DMS 273 (cell line): Measurements from ENCODE around the gene TLK2.
"Not testable (repeated sequence)": the region's sequence is repeated elsewhere in the genome, so short reads cannot be mapped to it uniquely, and the experiment has no call there.

ENCODE experiments used
- DNase-seq: peaks from one replicate; lab custom pipeline; 2025; ENCODE audit not compliant: unreplicated experiment; lab: John Stamatoyannopoulos, UW

TLK2 gene

DNA sequence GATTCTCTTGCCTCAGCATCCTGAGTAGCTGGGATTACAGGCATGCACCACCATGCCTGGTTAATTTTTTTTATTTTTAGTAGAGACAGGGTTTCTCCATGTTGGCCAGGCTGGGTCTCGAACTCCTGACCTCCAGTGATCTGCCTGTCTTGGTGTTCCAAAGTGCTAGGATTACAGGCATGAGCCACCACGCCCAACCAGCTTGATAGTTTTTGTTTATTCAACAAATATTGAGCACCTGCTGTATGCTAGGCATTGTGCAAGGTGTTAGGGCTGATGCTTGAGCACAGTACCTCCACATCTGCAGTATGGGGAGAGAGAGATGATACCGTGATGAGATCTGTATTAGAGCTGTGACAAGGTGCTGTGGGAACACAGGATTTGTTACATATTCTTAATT, 3.9 kb downstream of the TLK2 start:
- not testable (repeated sequence) for DNase-seq

DNA sequence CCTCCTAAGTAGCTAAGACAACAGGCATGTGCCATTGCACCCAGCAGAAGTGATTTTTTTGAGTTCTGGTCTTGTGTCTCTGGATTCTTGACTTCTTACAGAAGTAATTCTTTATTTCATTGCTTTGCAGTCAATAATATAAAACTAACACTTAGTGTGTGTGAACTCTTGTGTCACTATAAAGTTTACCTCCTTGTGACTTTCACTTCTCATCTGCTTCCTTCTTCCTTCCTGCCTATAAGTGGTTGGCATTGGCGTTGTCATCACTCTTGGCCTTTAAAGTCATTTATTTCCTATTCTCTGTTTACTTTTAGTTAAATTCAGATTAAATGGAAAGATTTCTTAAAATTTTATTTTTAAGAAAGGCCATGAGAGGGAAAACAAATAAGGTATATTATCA, 12.4 kb downstream of the TLK2 start:
- not testable (repeated sequence) for DNase-seq

DNA sequence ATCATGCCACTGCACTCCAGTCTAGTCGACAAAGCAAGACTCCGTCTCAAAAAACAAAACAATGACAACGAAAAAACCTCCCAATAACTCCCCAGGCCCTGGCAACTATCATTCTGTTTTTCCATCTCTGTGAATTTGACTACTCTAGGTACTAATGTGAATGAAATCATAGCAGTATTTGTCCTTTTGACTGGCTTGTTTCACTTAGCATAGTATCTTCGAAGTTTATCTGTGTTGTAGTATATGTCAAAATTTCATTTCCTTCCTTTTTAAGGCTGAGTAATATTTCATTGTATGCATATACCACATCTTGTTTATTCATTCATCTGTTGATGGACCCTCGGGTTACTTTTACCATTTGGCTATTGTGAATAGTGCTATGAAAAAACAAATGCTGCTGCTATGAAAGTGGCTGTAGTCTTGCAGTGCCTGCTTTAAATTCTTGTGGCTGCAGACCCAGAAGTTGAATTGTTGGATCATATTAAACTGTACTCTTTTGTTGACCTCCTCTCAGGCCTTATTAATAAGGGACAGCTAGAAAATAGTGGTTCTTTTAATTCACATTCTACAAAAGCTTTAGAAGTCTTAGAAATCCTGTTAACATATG, 14.5 kb downstream of the TLK2 start:
- DNase-seq: not testable (repeated sequence)

DNA sequence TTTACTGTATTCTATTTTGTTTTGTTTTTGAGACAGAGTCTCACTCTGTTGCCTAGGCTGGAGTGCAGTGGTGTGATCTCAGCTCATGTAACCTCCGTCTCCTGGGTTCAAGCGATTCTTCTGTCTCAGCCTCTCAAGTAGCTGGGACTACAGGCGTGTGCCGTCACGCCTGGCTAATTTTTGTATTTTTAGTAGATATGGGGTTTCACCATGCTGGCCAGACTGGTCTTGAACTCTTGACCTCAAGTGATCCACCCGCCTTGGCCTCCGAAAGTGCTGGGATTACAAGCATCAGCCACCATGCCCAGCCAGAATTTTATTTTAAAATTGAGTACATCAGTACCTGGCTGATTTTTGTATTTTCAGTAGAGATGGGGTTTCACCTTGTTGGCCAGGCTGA, 15.4 kb downstream of the TLK2 start:
- not testable (repeated sequence) for DNase-seq

GRCh38 chr17:62496344-62496743, 17.7 kb downstream of the TLK2 start:
- not testable (repeated sequence) for DNase-seq

GRCh38 chr17:62498796-62499195, 20.2 kb downstream of the TLK2 start:
- not testable (repeated sequence) for DNase-seq

DNA sequence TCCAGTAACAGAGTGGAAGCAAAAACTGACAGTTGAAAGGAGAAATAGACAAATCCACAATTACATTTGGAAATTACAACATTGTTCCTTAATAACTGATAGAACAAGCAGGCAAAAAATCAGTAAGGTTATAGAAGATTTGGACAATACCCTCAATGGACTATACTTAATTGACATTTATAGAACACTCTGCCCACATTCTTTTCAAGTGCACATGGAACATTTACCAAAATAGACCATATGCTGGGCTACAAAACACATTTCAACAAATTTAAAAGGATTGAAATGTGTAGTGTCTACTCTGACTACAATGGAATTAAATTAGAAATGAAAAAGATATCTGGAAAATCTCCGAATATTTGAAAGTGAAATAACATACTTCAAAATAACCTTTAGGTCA, 21.8 kb downstream of the TLK2 start:
- DNase-seq: not testable (repeated sequence)

DNA sequence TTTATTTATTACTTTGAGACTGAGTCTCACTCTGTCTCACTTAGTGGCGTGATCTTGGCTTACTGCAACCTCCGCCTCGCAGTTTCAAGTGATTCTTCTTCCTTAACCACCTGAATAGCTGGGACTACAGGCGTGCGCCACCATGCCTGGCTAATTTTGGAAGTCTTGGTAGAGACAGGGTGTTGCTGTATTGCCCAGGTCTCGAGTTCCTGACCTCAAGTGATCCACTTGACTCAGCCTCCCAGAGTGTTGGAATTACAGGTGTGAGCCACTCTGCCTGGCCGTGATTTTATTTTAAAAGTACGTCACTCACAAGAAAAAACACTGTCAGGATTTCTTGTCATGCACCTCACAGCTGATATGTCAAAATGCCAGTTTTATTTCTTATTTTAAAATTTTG, 26.2 kb downstream of the TLK2 start:
- not testable (repeated sequence) for DNase-seq

- DNase-seq: not testable (repeated sequence)
Measured at GRCh38 chr17:62507191-62507836, 28.7 kb downstream of the TLK2 start.

DNA sequence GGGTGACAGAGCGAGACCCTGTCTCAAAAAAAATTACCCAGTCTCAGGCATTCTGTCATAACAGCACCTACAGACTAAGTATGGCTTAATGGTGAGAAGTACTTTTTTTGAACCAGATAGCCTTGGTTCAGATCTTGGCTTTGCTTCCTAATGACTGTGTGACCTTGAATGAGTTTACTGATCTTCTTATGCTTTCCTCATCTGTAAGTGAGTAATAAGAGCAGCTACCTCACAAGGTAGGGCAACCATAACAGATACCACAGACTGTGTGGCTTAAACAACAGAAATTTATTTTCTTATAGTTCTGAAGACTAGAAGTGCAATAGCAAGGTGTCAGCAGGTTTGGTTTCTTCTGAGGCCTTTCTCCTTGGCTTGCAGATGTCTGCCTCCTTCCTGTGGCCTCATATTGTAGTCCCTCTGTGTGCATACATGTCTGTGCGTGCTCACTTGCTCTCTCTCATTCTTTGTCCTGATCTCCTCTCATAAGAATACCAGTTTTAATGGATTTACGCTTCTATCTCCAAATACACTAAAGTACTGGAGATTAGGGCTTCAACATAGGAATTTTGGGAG, 31.7 kb downstream of the TLK2 start:
- not testable (repeated sequence) for DNase-seq

- not testable (repeated sequence) for DNase-seq
Measured at GRCh38 chr17:62511014-62511413, 32.4 kb downstream of the TLK2 start.

DNA sequence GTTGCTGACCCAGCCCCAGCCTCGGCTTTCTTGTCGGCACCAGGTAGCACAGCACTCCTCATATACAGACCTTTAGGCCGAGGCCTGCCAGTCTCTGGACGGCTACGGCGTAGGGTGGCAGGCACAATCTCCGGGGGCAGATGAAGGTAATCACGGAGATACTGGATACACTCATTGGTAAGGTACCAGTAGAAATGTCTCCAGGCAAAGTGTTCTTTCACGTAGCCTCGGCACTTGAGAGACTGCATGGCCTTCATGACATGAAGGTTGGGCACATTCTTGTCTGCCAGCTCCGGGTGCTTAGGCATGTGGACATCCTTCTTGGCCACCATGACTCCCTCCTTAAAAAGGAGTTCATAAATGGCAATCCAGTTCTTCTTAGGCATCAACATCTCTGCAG, 37.8 kb downstream of the TLK2 start:
- not testable (repeated sequence) for DNase-seq

GRCh38 chr17:62521295-62521694, 42.7 kb downstream of the TLK2 start:
- not testable (repeated sequence) for DNase-seq

DNA sequence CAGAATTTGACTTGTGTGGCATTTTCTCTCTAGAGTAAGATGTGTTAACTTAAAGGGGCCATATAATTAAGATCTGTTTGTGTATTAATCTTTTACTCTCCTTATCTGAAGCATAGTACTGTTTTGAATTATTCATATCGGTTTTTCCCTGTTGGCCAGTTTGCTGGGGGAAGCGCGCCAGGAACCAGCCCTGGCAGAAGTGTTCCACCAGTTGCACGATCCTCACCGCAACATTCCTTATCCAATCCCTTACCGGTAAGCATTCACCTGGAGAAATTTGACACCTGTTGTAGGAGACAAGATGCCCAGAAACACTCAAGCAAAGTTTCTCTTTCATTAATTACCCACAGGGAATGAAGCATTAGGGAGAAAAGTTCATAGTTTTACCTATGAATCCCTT, 45.5 kb downstream of the TLK2 start:
- not testable (repeated sequence) for DNase-seq

DNA sequence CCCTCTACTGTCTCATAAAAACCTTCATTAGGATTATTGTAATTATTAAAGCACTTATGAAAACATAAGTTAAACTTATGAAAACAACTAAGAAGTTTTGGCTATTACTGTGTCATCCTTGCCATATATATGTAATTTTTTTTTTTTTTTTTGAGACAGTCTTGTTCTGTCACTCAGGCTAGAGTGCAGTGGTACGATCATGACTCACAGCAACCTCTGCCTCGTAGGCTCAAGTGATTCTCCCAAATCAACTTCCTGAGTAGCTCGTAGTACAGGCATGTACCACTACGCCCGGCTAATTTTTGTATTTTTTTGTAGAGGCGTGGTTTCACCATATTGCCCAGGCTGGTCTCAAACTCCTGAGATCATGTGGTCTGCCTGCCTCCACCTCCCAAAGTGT, 46.7 kb downstream of the TLK2 start:
- not testable (repeated sequence) for DNase-seq

- not testable (repeated sequence) for DNase-seq
Measured at GRCh38 chr17:62530936-62531335, 52.3 kb downstream of the TLK2 start.

- DNase-seq: not testable (repeated sequence)
Measured at GRCh38 chr17:62536557-62536956, 57.9 kb downstream of the TLK2 start.

DNA sequence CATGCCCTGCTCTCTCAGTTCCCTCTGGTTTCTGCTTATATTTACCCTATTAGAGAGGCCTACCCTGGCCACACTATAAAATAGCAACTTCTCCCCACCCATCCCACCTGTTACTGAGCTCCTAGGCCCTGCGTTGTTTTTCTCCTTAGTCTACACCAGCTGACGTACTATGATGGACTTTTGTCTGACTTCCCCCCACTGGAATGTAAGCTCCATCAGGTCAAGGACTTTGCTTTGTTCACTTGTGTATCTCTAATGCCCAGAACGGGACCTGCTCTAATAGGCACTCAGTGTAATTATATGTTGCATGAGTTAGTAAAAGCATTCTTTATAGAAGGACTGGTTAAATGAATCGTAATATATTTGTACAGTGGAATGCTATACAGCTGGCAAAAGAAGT, 62.4 kb downstream of the TLK2 start:
- not testable (repeated sequence) for DNase-seq

GRCh38 chr17:62543278-62543775, 64.7 kb downstream of the TLK2 start:
- not testable (repeated sequence) for DNase-seq

GRCh38 chr17:62546066-62546465, 67.4 kb downstream of the TLK2 start:
- not testable (repeated sequence) for DNase-seq

- peak; percentile 68 for DNase-seq
Measured at GRCh38 chr17:62552851-62553659, 74.4 kb downstream of the TLK2 start.
